ENCODE results near the gene LCK.

- TF ChIP-seq CTCF (IDR thresholded peaks at IDR 0.05) (no peak), POLR2A (IDR thresholded peaks at IDR 0.05) (no peak)
Measured at GRCh38 chr1:32242341-32242851, 8.7 kb upstream of the LCK start.
